Neural cell (in vitro differentiated cells): ENCODE measurements around the gene OSBP2. TPM values are rescaled to one million over a fixed set of nuclear protein-coding genes. Genes with fewer than 3 reads are reported as not detected.

Experiments
- H2AFZ ChIP-seq: fragments of 200-600, 300-800 bp; sonication (generic), shearing (Covaris generic); 2 replicates; pipeline ENCODE4 v1.6.0; 2014; ENCODE audit warnings: low read depth, mild to moderate bottlenecking, antibody characterized with exemption, low read length, moderate library complexity
- H3F3A ChIP-seq: fragments of 200-600 bp; shearing (Covaris generic); 2 replicates; pipeline ENCODE4 v1.6.1; 2016; ENCODE audit warnings: mild to moderate bottlenecking, moderate library complexity, mixed read lengths, antibody characterized with exemption, low read length; ENCODE audit not compliant: insufficient read depth, poor library complexity, severe bottlenecking
- H3K27ac ChIP-seq: fragments of 200-600, 300-800 bp; sonication (generic), shearing (Covaris generic); 2 replicates; pipeline ENCODE4 v1.5.1; 2014; ENCODE audit warnings: mild to moderate bottlenecking, low read length, moderate library complexity
- H3K27me3 ChIP-seq: fragments of 300-800, 200-600 bp; sonication (generic), shearing (Covaris generic); 2 replicates; pipeline ENCODE4 v1.6.0; 2014; ENCODE audit warnings: mild to moderate bottlenecking, low read depth, low read length, moderate library complexity; ENCODE audit not compliant: insufficient read depth
- H3K36me3 ChIP-seq: fragments of 300-800, 200-600 bp; sonication (generic), shearing (Covaris generic); 2 replicates; pipeline ENCODE4 v1.5.1; 2014; ENCODE audit warnings: mild to moderate bottlenecking, antibody characterized with exemption, low read length, moderate library complexity; ENCODE audit not compliant: insufficient read depth
- H3K4me2 ChIP-seq: fragments of 300-800, 200-600 bp; sonication (generic), shearing (Covaris generic); 2 replicates; pipeline ENCODE4 v1.6.0; 2014; ENCODE audit warnings: mild to moderate bottlenecking, low read length
- H3K4me3 ChIP-seq: fragments of 300-800, 200-600 bp; sonication (generic), shearing (Covaris generic); 2 replicates; pipeline ENCODE4 v1.5.1; 2014; ENCODE audit warnings: mild to moderate bottlenecking, low read length, moderate library complexity
- H3K79me2 ChIP-seq: fragments of 200-600 bp; shearing (Covaris generic); replicated peaks from 2 replicates; pipeline ENCODE4 v1.6.0; 2014; ENCODE audit warnings: mild to moderate bottlenecking, low read length, moderate library complexity; ENCODE audit not compliant: insufficient read depth
- H3K9ac ChIP-seq: fragments of 300-800, 200-600 bp; sonication (generic), shearing (Covaris generic); 2 replicates; pipeline ENCODE4 v1.6.1; 2016; ENCODE audit warnings: mild to moderate bottlenecking, low read length, mixed read lengths
- H3K9me2 ChIP-seq: fragments of 200-600 bp; shearing (Covaris generic); 2 replicates; pipeline ENCODE4 v1.6.1; 2016; ENCODE audit warnings: mild to moderate bottlenecking, low read length, mixed read lengths; ENCODE audit not compliant: insufficient read depth
- H3K9me3 ChIP-seq: fragments of 200-600, 300-800 bp; sonication (generic), shearing (Covaris generic); 2 replicates; pipeline ENCODE4 v1.6.1; 2016; ENCODE audit warnings: mild to moderate bottlenecking, mixed run types, low read length, moderate library complexity, mixed read lengths
- H4K20me1 ChIP-seq: fragments of 200-600 bp; shearing (Covaris generic); 2 replicates; pipeline ENCODE4 v1.6.1; 2016; ENCODE audit warnings: mild to moderate bottlenecking, mixed run types; ENCODE audit not compliant: insufficient read depth
- CTCF ChIP-seq: fragments of 450-650 bp; IDR thresholded peaks from 2 replicates; pipeline ENCODE4 v1.5.1; 2014; ENCODE audit warnings: antibody characterized with exemption, mild to moderate bottlenecking, moderate library complexity; ENCODE audit not compliant: poor library complexity, severe bottlenecking
- EP300 ChIP-seq: fragments of 450-650 bp; conservative IDR thresholded peaks from 2 replicates; pipeline ENCODE4 v1.6.1; 2014; ENCODE audit warnings: antibody characterized with exemption, mild to moderate bottlenecking, moderate library complexity; ENCODE audit not compliant: poor library complexity, severe bottlenecking
- EZH2 ChIP-seq: fragments of 200-600, 300-800 bp; shearing (Covaris generic), sonication (generic); IDR thresholded peaks from 2 replicates; pipeline ENCODE4 v1.6.1; 2014; ENCODE audit warnings: antibody characterized with exemption, low read length, borderline replicate concordance, mild to moderate bottlenecking; ENCODE audit not compliant: insufficient read depth, poor library complexity, severe bottlenecking
- MXI1 ChIP-seq: fragments of 450-650 bp; conservative IDR thresholded peaks from 2 replicates; pipeline ENCODE4 v1.6.1; 2014; ENCODE audit warnings: antibody characterized with exemption, mild to moderate bottlenecking; ENCODE audit not compliant: poor library complexity, severe bottlenecking
- POLR2AphosphoS5 ChIP-seq: IDR thresholded peaks from 2 replicates; pipeline ENCODE4 v1.6.1; 2012
- RAD21 ChIP-seq: fragments of 450-650 bp; conservative IDR thresholded peaks from 2 replicates; pipeline ENCODE4 v1.6.1; 2014; ENCODE audit warnings: antibody characterized with exemption, mild to moderate bottlenecking, moderate library complexity
- REST ChIP-seq: IDR thresholded peaks from 2 replicates; pipeline ENCODE4 v1.6.1; 2012; ENCODE audit warnings: borderline replicate concordance
- SMC3 ChIP-seq: fragments of 450-650 bp; conservative IDR thresholded peaks from 2 replicates; pipeline ENCODE4 v1.6.1; 2014; ENCODE audit warnings: antibody characterized with exemption, mild to moderate bottlenecking, moderate library complexity; ENCODE audit not compliant: poor library complexity
- polyA plus RNA-seq: library from polyadenylated mRNA; depleted of rRNA; stranded (reverse); fragments of >200 nt; gene quantifications from 2 replicates; pipeline ENCODE4 v1.2.3, GENCODE V29; 2014

Gene OSBP2
- polyA plus RNA-seq, 1 donor from 2014 or later, result 8.7 TPM

GRCh38 chr22:30893434-30894370 lies 199.0 kb downstream of the OSBP2 start (continued):
- no peak for TF ChIP-seq CTCF
- TF ChIP-seq EP300, result no peak

GRCh38 chr22:30894371-30894740 lies 199.7 kb downstream of the OSBP2 start:
- Histone ChIP-seq H3K9me2 (no peaks in the 10 kb centered on the region), H3K79me2 (no peaks in the 10 kb centered on the region), H3F3A (no peaks in the 10 kb centered on the region), H3K9ac (no peak overlapping the region), H3K9me3 (peaks cover 5% of the 10 kb centered on the region), H2AFZ (no peak overlapping the region), H3K27me3 (no peaks in the 10 kb centered on the region), H4K20me1 (no peaks in the 10 kb centered on the region), H3K4me3 (no peak overlapping the region), H3K4me2 (no peak overlapping the region), H3K27ac (no peak overlapping the region), H3K36me3 (peaks cover 5% of the 10 kb centered on the region)
- no peak for TF ChIP-seq CTCF
- TF ChIP-seq MXI1, result no peak
- TF ChIP-seq EZH2, result no peak
- no peak for TF ChIP-seq SMC3
- no peak for TF ChIP-seq RAD21
- TF ChIP-seq POLR2AphosphoS5, result no peak
- no peak for TF ChIP-seq EP300
- no peak for TF ChIP-seq REST
